HG02840 (cell line): Measurements from ENCODE around the gene IGF2BP2.

Experiments
- ATAC-seq: cut with Tn5 transposase; IDR thresholded peaks from one replicate; pipeline ENCODE4 v1.9.1; 2021; ENCODE audit warnings: mild to moderate bottlenecking, moderate library complexity, moderate number of reproducible peaks; ENCODE audit not compliant: unreplicated experiment, low FRiP score

Gene IGF2BP2

DNA sequence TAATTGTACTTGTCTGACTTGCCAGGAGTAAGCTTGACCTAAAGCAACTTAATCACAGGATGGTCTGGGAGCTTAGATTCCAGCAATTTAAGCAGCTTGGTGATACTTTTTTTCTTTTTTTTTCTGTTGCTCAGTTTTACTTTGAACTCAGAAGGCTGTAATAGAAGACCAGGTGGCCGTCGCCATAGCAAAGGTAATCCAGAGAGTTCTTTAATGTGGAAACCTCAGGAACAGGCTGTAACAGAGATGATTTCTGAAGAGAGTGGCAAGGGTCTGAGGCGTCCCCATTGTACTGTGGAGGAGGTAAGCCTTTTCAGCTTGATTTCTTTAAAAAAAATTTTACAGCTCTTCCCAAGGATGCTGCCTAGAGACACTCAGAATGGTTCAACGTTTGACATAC is 218.6 kb downstream of the IGF2BP2 start:
- no peak for ATAC-seq

DNA sequence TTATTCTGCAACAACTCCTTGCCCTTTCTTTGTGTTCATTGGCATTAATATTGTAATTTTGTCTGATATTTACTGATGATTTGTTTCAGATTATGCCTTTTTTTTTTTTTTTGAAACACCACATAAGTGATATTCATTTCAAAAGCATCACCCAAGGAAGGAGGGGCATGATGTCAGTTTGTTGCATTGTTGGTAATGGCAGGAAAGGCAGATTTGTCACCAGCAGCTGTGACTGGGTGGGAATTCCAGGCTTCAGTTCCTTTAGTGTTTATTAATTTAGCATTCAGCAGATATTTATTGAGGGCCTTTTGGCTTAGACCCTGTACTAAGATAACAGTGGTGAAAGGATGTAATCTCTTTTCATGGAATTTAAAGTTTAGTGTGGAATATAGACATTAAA is 219.3 kb downstream of the IGF2BP2 start:
- no peak for ATAC-seq

DNA sequence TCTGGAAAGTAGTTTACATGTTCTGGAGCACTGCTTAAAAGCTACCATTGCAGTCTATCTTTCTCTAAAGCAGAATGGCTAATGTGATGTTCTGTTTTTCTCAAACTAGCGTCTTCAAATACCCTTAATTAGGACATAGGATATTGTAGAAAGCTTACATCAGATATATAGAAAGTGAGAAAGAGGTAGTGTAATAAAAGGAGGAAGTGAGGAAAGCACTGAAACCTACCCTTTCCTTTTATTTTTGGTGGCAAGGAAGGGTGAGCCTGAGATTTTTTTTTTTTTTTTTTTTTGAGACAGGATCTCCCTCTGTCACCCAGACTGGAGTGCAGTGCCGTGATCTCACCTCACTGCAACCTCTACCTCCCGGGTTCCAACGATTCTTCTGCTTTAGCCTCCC is 229.3 kb downstream of the IGF2BP2 start:
- no peak for ATAC-seq

DNA sequence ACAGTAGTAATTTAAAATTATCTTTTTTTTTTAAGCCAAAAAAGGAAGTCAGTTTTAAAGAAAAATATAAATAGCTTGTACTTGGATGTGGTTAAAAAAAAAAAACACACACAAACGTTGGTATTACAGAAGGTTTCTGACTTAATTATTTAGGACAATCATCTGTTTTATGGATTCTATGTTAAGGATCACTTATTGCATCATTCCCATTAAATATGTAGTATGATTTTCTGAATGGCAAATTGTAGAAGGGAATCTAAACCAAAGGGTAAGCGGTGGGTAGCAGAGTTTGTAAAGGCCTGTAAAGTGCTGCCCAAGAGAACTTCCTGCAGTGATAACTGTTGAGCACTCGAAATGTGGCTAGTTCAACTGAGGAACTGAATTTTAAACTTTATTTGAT is 230.8 kb downstream of the IGF2BP2 start:
- ATAC-seq = no peak
